IMR-90 (cell line): ENCODE measurements around the gene ADAMTS12. TPM values are rescaled to one million over a fixed set of nuclear protein-coding genes. Genes with fewer than 3 reads are reported as not detected.

Experiments
- ATAC-seq: fragments of 200-7000 bp; cut with Tn5 transposase; 2 replicates; pipeline ENCODE4 v1.9.1; 2020; ENCODE audit warnings: low read depth, mild to moderate bottlenecking, moderate library complexity
- BruUV-seq: library from RNA; stranded (reverse); fragments of 400-500 nt; replicated peaks from 2 replicates; lab custom pipeline; 2021; lab: Mats Ljungman, UMichigan
- CTCF ChIA-PET: fragments of 300-600 bp; formaldehyde crosslinking; extraction: SDS; loops from one replicate; lab custom pipeline; 2021; ENCODE audit warnings: antibody characterized with exemption; lab: Yijun Ruan, JAX
- POLR2A ChIA-PET: fragments of 300-600 bp; sonication (Branson Sonifier 250); formaldehyde crosslinking; loops from one replicate; lab custom pipeline; 2022; ENCODE audit warnings: antibody characterized with exemption; ENCODE audit not compliant: unreplicated experiment; lab: Charles Lee
- DNase-seq: peaks from one replicate; pipeline ENCODE4 v3.0.0; 2013
- H2AFZ ChIP-seq: replicated peaks from 2 replicates; pipeline ENCODE3; 2013; ENCODE audit warnings: low read length, mild to moderate bottlenecking; ENCODE audit not compliant: poor library complexity
- H2AK5ac ChIP-seq: 2 replicates; pipeline ENCODE4 v1.6.1; 2013; ENCODE audit warnings: low read depth, low read length, inconsistent platforms
- H2AK9ac ChIP-seq: replicated peaks from 2 replicates; pipeline ENCODE3; 2013; ENCODE audit warnings: mild to moderate bottlenecking, low read depth, low read length, moderate library complexity; ENCODE audit not compliant: poor library complexity
- H2BK120ac ChIP-seq: 2 replicates; pipeline ENCODE4 v1.6.1; 2013; ENCODE audit warnings: low read depth, low read length, inconsistent platforms
- H2BK15ac ChIP-seq: 3 replicates; pipeline ENCODE4 v1.6.1; 2013; ENCODE audit warnings: low read depth, low read length, inconsistent platforms
- H2BK20ac ChIP-seq: 2 replicates; pipeline ENCODE4 v1.6.1; 2013; ENCODE audit warnings: low read depth, mild to moderate bottlenecking, inconsistent platforms, low read length, moderate library complexity
- H2BK5ac ChIP-seq: 2 replicates; pipeline ENCODE4 v1.6.1; 2013; ENCODE audit warnings: mild to moderate bottlenecking, low read depth, low read length, inconsistent platforms; ENCODE audit not compliant: poor library complexity, severe bottlenecking
- H3K14ac ChIP-seq: replicated peaks from 2 replicates; pipeline ENCODE4 v1.6.1; 2013; ENCODE audit warnings: low read depth, low read length, inconsistent platforms
- H3K18ac ChIP-seq: 2 replicates; pipeline ENCODE4 v1.6.1; 2013; ENCODE audit warnings: low read depth, low read length, control low read depth
- H3K23ac ChIP-seq: 2 replicates; pipeline ENCODE4 v1.6.1; 2013; ENCODE audit warnings: low read depth, low read length, inconsistent platforms
- H3K27ac ChIP-seq: 2 replicates; pipeline ENCODE4 v1.5.1; 2013; ENCODE audit warnings: mild to moderate bottlenecking, control low read depth, low read length; ENCODE audit not compliant: insufficient read depth
- H3K27me3 ChIP-seq: 2 replicates; pipeline ENCODE4 v1.6.1; 2013; ENCODE audit warnings: low read length; ENCODE audit not compliant: control insufficient read depth, insufficient read depth
- H3K36me3 ChIP-seq: 2 replicates; pipeline ENCODE4 v1.6.1; 2013; ENCODE audit warnings: low read length, mixed read lengths; ENCODE audit not compliant: control insufficient read depth, insufficient read depth
- H3K4ac ChIP-seq: 2 replicates; pipeline ENCODE4 v1.6.1; 2013; ENCODE audit warnings: low read depth, low read length, inconsistent platforms
- H3K4me1 ChIP-seq: 2 replicates; pipeline ENCODE4 v1.6.1; 2013; ENCODE audit warnings: low read length, mixed read lengths; ENCODE audit not compliant: control insufficient read depth, insufficient read depth
- H3K4me2 ChIP-seq: 2 replicates; pipeline ENCODE4 v1.6.1; 2013; ENCODE audit warnings: low read depth, mild to moderate bottlenecking, control low read depth, low read length, moderate library complexity
- H3K4me3 ChIP-seq: 2 replicates; pipeline ENCODE4 v1.5.1; 2013; ENCODE audit warnings: low read depth, mild to moderate bottlenecking, control low read depth, low read length, moderate library complexity; ENCODE audit not compliant: insufficient read depth
- H3K56ac ChIP-seq: 2 replicates; pipeline ENCODE4 v1.6.1; 2013; ENCODE audit warnings: low read length, inconsistent platforms; ENCODE audit not compliant: insufficient read depth; ENCODE audit errors: extremely low read depth
- H3K79me1 ChIP-seq, 2 experiments: 2 replicates each; pipeline ENCODE4 v1.6.1; 2013; ENCODE audit warnings: low read length in 2 of 2, inconsistent platforms in 1 of 2, low read depth in 1 of 2
- H3K9ac ChIP-seq: 2 replicates; pipeline ENCODE4 v1.6.1; 2013; ENCODE audit warnings: low read depth, low read length, control low read depth
- H3K9me1 ChIP-seq: 2 replicates; pipeline ENCODE4 v1.6.1; 2013; ENCODE audit warnings: low read length, inconsistent platforms; ENCODE audit not compliant: insufficient read depth
- H3K9me3 ChIP-seq: 2 replicates; pipeline ENCODE4 v1.6.1; 2013; ENCODE audit warnings: low read length; ENCODE audit not compliant: control insufficient read depth, insufficient read depth
- H4K20me1 ChIP-seq: 2 replicates; pipeline ENCODE4 v1.6.1; 2013; ENCODE audit warnings: low read length, inconsistent platforms; ENCODE audit not compliant: insufficient read depth
- H4K5ac ChIP-seq: 2 replicates; pipeline ENCODE4 v1.6.1; 2013; ENCODE audit warnings: mild to moderate bottlenecking, low read depth, low read length, control low read depth
- H4K8ac ChIP-seq, 2 experiments: 2 replicates each; pipeline ENCODE4 v1.6.1; 2013; ENCODE audit warnings: low read depth in 2 of 2, low read length in 2 of 2, control low read depth in 1 of 2, inconsistent platforms in 1 of 2
- H4K91ac ChIP-seq: 2 replicates; pipeline ENCODE4 v1.6.1; 2013; ENCODE audit warnings: low read depth, low read length, inconsistent platforms; ENCODE audit not compliant: insufficient read depth
- BHLHE40 ChIP-seq: fragments of 150-350 bp; IDR thresholded peaks from 2 replicates; pipeline ENCODE4 v1.6.1; 2016; ENCODE audit warnings: mild to moderate bottlenecking, low read depth, low read length
- CEBPB ChIP-seq: IDR thresholded peaks from 2 replicates; pipeline ENCODE4 v1.6.1; 2012; ENCODE audit warnings: low read depth, low read length, improper control_type of control experiment
- FOS ChIP-seq: fragments of 150-350 bp; IDR thresholded peaks from 2 replicates; pipeline ENCODE4 v1.6.1; 2016; ENCODE audit warnings: low read depth, low read length
- POLR2A ChIP-seq: IDR thresholded peaks from 2 replicates; pipeline ENCODE4 v1.6.1; 2012; ENCODE audit warnings: mild to moderate bottlenecking, low read depth, low read length
- RCOR1 ChIP-seq: IDR thresholded peaks from 2 replicates; pipeline ENCODE4 v1.6.1; 2012; ENCODE audit warnings: mild to moderate bottlenecking, low read length, improper control_type of control experiment; ENCODE audit not compliant: insufficient replicate concordance
- RFX5 ChIP-seq: IDR thresholded peaks from 2 replicates; pipeline ENCODE4 v1.8.0; 2012; ENCODE audit warnings: low read depth, mild to moderate bottlenecking, low read length, moderate library complexity
- SMC3 ChIP-seq: fragments of 150-350 bp; IDR thresholded peaks from 2 replicates; pipeline ENCODE4 v1.6.1; 2016; ENCODE audit warnings: low read depth, mild to moderate bottlenecking, antibody characterized with exemption, low read length, moderate library complexity
- WGBS, 2 experiments: methylation state at CpG; one replicate each; pipeline versions ENCODE4 v1.1.5 to v1.1.7; 2013; ENCODE audit warnings: missing lambda C conversion rate in 2 of 2; ENCODE audit not compliant: insufficient read length in 1 of 2; ENCODE audit errors: extremely low coverage in 2 of 2; 5-methylcytosine and 5-hydroxymethylcytosine counted together
- dilution Hi-C: fragments of 300-500 bp; cut with HindIII; formaldehyde crosslinking; loops from one replicate; pipeline ENCODE4 v1.14.3; 2018; ENCODE audit warnings: low sequenced_read_pairs; ENCODE audit not compliant: unreplicated experiment
- in situ Hi-C: fragments of 300-500 bp; cut with MboI; formaldehyde crosslinking; loops from 3 replicates; pipeline ENCODE4 v1.14.3; 2019; ENCODE audit warnings: low sequenced_read_pairs, inconsistent platforms, mixed read lengths
- intact Hi-C: fragments of 100-400 bp; cut with micrococcal nuclease; formaldehyde crosslinking; loops from 2 replicates; pipeline ENCODE4 v1.10.0; 2022
- polyA plus RNA-seq, 3 experiments: library from polyadenylated mRNA; depleted of rRNA; stranded (reverse); fragments of >200 nt; gene quantifications; 2 replicates each; pipeline ENCODE4 v1.2.3, GENCODE V29; 2012; ENCODE audit warnings: low replicate concordance in 1 of 3
- total RNA-seq: library from RNA; depleted of rRNA; stranded (reverse); fragments of >200 nt; gene quantifications from 2 replicates; pipeline ENCODE4 v1.2.3, GENCODE V29; 2012
- TF ChIP-seq, protein P1 (sequence below): conservative IDR thresholded peaks from 2 replicates; pipeline ENCODE4 v1.5.1; 2012; ENCODE audit warnings: mild to moderate bottlenecking, low read depth, low read length, improper control_type of control experiment

The ADAMTS12 gene
- total and polyA plus RNA-seq, 2 of the 4 experiments (the other 2 are of a cell fraction): 27.3 to 51.3 TPM

GRCh38 chr5:33490071-33490665, 401.6 kb downstream of the ADAMTS12 start:
- ChIA-PET CTCF (no interaction called here), POLR2A (no interaction called here)
- Histone ChIP-seq H3K4me2 (no peak overlapping the region), H3K56ac (no peak overlapping the region), H2BK5ac (no peak overlapping the region), H3K27ac (no peak overlapping the region), H2BK120ac (no peak overlapping the region), H4K91ac (no peak overlapping the region), H3K23ac (no peak overlapping the region), H3K14ac (no peak overlapping the region), H3K27me3 (no peaks in the 10 kb centered on the region), H4K5ac (no peak overlapping the region), H2AK9ac (no peak overlapping the region), H2BK20ac (no peak overlapping the region), H2BK15ac (no peak overlapping the region), H3K36me3 (no peaks in the 10 kb centered on the region), H3K9ac (no peak overlapping the region), H3K79me1 (no peaks in the 10 kb centered on the region), H3K4me1 (peaks cover 9% of the 10 kb centered on the region), H2AFZ (no peak overlapping the region), H3K9me3 (no peaks in the 10 kb centered on the region), H2AK5ac (no peak overlapping the region), H3K4ac (no peak overlapping the region), H4K8ac (no peak overlapping the region), H3K9me1 (no peaks in the 10 kb centered on the region; the same call in none of the 2 replicates), H3K18ac (no peak overlapping the region), H4K20me1 (no peaks in the 10 kb centered on the region), H3K4me3 (no peak overlapping the region)
- ATAC-seq (no peak), DNase-seq (no peak)
- dilution Hi-C loops (no loop called here), intact Hi-C loops (no loop called here), in situ Hi-C loops (no loop called here)
- no TSS peak for BruUV-seq
- TF ChIP-seq BHLHE40: no peak
- no peak for TF ChIP-seq RCOR1
- no peak for TF ChIP-seq POLR2A
- TF ChIP-seq SMC3: no peak
- TF ChIP-seq RFX5: no peak
- TF ChIP-seq, protein P1, sequence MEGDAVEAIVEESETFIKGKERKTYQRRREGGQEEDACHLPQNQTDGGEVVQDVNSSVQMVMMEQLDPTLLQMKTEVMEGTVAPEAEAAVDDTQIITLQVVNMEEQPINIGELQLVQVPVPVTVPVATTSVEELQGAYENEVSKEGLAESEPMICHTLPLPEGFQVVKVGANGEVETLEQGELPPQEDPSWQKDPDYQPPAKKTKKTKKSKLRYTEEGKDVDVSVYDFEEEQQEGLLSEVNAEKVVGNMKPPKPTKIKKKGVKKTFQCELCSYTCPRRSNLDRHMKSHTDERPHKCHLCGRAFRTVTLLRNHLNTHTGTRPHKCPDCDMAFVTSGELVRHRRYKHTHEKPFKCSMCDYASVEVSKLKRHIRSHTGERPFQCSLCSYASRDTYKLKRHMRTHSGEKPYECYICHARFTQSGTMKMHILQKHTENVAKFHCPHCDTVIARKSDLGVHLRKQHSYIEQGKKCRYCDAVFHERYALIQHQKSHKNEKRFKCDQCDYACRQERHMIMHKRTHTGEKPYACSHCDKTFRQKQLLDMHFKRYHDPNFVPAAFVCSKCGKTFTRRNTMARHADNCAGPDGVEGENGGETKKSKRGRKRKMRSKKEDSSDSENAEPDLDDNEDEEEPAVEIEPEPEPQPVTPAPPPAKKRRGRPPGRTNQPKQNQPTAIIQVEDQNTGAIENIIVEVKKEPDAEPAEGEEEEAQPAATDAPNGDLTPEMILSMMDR: no peak
- TF ChIP-seq FOS: no peak
- TF ChIP-seq CEBPB: no peak
- WGBS, 2 experiments: no CpG with 5 or more reads among the region's 1 CpG
